NCI-H128 (cell line): Measurements from ENCODE around the gene MORF4L1.
"Not testable (repeated sequence)": the region's sequence is repeated elsewhere in the genome, so short reads cannot be mapped to it uniquely, and the experiment has no call there.

Experiments
- DNase-seq: peaks from one replicate; lab custom pipeline; 2025; ENCODE audit not compliant: unreplicated experiment; lab: John Stamatoyannopoulos, UW

Gene MORF4L1

DNA sequence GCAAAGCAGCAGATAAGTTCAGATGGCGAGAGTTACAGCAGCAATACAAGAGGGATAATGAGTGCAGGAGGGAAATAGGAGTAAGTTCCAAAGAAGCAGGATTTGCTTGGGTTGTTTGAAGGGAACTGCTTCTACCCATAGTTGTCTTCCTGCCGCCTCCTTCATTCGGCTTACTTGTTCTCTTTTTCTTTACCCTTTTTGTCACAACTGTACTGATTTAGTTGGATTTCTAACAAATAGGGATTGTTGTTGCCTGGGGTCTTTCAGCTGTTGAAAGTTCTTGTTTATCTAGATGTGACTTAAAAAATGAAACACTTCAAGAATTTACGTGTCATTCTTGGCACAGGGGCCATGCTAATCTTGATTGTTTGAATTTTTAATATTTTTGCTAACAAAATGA lies 25.9 kb downstream of the MORF4L1 start:
- no peak for DNase-seq

DNA sequence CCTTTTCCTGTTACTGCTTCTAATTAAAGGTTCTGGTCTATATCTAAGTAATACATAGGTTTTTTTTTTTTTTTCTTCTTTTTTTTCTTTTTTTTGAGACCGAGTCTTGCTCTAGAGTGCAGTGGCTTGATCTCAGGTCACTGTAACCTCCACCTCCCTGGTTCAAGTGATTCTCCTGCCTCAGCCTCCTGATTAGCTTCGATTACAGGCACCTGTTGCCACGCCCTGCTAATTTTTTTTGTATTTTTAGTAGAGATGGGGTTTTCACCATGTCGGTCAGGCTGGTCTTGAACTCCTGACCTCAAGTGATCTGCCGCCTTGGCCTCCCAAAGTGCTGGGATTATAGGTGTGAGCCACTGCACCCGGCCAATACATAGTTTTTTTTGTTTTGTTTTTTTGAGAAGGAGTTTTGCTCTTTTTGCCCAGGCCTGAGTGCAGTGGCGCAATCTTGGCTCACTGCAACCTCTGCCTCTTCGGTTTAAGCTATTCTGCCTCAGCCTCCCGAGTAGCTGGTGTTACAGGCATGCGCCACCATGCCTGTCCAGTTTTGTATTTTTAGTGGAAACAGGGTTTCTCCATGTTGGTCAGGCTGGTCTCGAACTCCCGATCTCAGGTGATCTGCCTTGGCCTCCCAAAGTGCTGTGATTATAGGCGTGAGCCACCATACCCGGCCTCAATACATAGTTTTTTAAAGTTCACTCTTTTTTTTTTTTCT lies 28.3 kb downstream of the MORF4L1 start:
- not testable (repeated sequence) for DNase-seq

DNA sequence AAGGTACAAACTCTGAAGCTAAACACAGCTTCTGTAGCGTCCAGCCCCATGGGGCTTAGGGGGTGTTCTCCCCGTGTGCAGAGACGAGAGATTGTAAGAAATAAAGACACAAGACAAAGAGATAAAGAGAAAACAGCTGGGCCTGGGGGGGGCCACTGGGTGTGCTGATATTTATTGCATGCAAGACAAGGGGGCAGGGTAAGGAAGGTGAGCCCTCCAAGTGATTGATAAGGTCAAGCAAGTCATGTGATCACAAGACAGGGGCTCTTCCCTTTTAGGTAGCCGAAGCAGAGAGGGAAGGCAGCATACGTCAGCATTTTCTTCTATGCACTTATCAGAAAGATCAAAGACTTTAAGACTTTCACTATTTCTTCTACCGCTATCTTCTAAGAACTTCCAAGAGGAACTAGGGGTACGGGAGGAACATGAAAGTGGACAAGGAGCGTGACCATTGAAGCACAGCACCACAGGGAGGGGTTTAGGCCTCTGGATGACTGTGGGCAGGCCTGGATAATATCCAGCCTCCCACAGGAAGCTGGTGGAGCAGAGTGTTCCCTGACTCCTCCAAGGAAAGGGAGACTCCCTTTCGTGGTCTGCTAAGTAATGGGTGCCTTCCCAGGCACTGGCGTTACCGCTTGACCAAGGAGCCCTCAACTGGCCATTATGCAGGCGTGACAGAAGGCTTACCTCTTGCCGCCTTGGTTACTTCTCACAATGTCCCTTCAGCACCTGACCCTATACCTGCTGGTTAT lies 29.8 kb downstream of the MORF4L1 start:
- DNase-seq, result not testable (repeated sequence)

DNA sequence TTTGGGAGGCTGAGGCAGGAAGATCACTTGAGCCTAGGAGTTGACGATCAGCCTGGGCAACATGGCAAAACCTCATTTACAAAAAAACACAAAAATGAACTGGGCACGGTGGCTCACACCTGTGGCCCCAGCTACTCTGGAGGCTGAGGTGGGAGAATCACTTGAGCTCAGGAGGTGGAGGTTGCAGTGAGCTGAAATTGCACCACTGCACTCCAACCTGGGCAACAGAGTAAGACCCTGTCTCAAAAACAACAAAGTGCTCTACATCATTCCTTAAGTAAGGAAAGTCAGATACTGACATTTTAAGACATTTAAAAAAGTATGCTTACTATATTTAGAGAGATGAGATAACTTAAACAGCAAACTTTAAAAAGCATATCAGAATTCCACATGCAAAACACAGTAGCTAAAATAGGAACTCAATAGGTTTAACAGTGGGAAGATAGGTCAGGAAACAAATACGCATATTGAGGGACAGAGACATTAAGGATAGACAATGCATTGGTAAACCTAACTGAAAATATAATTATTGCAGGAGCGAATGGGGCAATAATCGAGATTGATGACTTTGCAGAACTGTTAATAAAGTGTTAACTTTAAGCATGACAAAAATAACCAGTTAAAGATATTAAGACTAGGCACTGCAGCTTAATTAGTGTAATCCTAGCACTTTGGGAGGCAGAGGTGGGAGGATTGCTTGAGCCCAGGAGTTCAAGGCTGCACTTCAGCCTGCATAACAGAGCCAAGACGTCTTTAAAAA lies 32.1 kb downstream of the MORF4L1 start:
- no peak for DNase-seq

DNA sequence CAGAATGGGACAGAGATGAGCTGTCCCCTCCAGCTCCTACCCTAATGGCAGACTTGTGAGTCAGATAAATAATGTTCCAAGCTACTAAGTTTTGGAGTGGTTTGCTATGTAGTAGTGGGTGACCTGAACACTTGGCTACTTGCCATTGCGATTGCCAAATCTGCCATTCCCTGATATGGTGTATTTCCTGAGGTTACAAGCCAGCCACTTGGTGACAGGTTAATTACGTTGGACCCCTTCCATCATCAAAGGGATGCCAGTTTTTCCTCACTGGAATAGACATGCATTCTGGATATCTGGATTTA lies 33.6 kb downstream of the MORF4L1 start:
- DNase-seq, result no peak

DNA sequence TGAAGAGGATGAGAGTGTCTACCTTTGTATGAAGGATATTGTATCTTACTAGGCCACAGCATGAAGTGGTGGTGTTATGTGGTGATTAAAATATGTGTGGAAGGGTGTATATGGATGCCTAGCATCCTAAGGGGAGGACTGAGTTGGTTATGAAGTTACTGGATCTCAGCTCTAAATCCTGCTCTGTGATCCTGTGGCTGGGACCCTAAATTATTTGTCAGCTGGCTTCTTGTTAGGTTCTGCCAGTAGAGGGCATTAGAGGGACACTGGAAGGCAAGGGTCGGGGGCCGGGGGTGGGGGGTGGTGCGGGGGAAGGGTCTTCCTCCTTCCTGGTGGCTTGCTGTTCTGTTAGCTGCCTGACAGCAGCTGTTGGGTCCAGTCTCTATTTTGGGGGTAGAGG lies 34.9 kb downstream of the MORF4L1 start:
- DNase-seq, result no peak

DNA sequence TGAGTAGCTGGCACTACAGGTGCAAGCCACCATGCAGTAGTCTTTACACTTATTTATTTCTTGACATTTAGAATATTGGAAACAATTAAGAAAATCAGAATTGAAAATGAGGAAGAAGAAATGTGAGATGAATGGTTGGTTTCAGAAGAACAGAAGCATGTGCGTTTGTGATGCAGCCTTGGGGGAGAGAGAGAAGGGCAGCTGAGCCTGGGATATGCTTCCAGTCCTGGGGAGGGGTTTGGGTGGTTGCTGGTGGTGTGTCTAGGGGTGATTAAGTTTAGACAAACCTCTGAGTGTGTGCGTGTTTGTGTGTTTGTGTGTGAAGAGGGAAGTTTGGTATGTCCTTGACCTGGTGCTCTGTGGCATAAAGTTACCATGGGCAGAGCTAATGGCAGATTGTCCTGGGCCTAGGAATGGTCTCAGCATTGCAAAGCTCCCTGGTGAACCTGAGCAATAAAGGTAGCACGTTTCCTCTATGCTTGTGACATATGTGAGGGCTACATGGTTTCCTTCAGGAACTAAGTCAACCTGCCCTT lies 36.5 kb downstream of the MORF4L1 start:
- no peak for DNase-seq

DNA sequence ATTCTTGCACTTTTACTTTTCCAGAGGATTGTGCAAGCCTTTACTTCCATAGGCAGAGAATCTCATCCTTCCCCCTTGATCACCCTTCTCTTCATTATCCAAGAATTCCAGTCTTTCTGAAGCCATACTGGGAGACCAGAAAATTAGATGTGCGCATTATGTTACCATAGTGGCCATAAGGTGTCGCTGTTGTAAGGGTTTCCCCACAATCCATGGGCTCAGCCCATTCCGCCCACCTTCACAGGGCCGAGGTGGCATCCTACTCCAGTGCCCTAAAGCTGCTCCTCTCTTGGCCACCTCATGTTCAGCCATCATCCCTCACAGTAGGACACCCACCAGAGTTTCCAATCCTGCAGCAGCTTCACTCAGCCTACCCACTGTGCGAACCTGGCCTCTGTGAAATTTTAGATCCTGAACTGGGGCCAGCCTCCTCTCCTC lies 37.1 kb downstream of the MORF4L1 start:
- no peak for DNase-seq

DNA sequence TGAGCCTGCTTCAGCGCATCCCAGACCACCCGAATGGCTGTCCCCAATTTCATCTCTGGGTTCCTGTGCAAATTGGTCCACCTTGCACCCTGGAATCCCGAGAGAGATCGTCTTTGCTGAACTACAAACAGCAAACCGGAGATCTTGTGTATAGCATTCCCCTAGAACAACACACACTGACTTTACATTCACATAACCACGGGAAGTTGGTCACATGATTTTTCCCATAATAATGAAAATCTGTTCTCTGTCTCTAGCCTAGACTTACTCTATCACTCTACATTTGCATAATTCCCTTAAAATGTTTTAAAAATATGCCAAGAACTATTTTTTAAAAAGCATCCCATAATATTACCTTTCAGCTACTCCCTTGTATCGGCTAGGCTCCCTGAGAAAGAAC lies 37.6 kb downstream of the MORF4L1 start:
- no peak for DNase-seq

DNA sequence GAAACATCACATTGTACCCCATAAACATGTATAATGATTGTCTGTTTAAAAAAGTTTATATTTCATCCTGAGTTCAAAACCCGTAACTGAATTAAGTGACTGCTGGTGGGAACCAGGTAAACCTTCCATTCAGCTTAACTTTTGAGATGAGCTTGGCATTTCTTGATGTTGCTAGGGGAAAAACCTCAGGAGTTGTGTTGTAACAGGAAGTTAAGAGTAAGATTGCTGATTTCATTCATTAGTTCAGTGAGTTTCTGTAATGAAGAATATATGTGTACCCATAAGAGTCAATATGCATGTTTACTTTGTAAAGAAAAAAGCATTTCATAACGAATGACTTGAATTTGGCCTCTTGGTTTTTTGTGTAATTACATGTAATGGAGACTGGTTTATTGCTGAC lies 39.6 kb downstream of the MORF4L1 start:
- no peak for DNase-seq

DNA sequence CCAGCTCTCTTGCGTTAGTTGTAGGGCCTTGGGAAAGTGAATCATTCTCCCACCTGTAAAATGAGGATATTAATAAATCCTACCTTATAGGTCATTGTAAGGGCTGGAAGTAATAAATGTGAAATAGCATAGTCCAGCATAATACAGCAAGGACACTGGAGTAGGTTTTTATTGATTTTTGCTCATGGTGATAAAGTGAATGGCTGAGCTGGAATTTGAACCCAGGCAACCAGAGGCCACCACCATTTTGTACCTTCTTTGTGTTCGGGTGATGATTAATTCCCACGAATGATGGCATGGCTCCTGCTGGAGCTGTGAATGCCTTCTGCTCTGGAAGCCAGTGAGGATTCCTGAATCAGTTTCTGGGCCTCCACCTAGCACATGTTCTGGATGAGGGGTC lies 40.3 kb downstream of the MORF4L1 start:
- DNase-seq, result no peak

DNA sequence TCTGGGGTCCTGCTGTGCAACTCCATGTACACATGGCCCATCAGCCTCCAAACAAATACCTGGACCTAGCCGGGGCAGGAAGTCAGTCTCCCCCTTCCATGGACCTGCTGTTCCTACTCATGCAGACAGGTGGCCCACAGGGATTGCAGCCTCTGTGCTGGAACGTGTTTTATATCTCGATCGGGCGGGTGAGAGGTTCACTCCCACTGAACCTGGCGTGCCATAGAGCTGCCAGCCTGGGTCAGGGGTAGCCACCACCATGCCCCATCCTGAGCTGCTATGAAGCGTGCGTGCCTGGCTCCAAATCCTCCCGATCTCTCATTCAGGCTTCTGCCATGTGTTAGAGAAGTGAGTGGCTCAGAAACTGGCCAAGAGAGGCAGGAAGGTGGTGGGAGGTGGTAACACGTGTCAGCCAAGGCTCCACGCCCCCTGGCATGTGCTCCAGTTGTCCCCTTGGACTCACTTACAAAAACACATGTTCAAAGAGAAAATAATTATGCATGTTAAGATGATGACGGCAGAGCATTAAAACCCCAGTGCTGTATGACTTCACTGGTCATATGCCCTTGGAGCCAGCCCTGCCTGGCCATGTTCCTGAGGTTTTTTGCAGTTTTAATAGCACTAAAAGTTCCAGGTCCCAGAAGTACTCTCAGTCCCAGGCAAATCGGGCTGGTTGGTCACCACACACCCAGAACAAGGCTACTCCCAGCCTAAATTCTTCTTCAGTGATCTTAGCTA lies 41.5 kb downstream of the MORF4L1 start:
- no peak for DNase-seq

DNA sequence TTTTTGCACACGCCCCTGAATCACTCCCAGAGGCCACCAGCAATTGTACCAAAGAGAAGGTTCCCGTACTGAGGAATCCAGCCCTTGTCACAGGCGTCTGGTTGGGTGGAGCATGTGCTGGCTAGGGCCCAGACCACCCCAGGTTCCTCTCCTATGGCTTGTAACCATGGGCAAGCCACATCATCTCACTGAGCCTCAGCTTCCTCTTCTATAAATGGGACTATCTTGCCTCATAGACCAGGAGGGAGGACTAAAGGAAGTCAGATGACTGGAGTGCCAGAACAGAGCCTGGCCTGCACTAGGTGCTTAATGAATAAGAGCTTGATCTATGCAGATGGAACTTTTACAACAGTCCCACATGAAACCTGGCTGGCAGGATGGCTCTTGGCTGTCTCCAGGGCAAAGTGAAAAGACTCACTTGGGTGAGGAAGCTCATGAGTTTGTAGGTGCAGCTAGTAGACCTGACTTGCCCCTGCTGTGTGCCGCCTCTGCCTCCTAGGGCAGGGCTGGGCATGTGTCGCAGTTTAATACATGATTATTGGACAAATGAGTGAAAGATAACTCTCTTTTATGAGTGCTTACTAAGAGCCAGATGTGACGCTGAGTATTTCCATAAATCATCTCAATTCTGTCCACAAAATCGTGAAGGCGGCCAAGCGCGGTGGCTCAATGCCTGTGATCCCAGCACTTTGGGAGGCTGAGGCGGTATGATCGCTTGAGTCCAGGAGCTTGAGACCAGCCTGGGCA lies 42.8 kb downstream of the MORF4L1 start:
- DNase-seq, result no peak

DNA sequence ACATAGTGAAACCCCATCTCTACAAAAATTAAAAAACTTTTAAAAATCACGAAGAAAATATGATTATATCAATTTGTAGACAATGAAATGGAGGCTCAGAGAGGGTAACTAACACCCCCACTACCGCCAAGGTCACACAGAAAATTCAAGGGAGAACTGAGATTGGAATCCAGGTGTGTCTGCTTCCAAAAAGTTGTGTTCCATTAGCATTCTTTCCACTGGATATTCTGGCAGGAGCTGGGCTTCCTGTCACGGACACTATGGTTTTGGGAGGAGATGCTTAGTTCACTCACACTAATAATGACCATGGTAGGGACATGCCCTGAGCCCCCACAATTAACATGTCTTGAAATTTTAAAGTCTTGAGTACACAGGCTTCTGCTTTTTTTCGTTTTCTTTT lies 43.4 kb downstream of the MORF4L1 start:
- DNase-seq, result no peak

DNA sequence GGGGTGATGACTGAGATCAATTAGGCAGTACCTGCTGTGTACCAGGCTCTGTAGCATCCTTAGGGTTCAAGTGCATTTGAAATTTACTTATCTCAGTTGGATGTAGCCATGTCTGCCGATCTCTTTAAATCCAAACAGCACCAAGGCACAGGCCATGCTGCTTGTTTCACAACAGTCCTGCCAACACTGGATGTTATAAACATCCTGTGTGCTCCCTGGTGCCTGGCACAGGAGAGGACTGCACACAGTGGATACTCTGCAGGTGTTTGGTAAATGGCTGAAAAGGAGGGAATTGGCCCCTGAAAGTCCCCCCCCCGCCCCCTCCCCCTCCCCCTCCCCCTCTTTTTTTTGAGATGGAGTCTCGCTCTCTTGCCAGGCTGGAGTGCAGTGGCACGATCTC lies 45.2 kb downstream of the MORF4L1 start:
- DNase-seq, result no peak

DNA sequence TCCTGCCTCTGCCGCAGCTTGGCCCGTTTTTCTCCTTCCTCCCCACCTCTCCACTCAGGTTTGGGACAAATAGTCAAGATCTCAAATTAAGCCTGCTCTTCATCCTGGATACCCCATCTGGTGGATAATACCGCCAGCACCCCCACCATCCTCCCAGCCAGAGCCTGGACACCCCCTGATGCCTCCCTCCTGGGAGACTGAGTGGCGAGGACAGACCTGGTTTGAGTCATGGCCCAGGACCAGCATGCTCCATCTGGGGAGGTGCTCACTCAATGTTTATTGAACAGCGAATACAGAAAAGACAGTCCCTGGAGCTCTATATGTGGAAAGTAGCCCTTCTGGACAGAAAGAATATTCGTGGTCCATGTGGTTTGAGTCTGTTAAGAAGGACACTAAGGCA lies 48.8 kb downstream of the MORF4L1 start:
- no peak for DNase-seq

DNA sequence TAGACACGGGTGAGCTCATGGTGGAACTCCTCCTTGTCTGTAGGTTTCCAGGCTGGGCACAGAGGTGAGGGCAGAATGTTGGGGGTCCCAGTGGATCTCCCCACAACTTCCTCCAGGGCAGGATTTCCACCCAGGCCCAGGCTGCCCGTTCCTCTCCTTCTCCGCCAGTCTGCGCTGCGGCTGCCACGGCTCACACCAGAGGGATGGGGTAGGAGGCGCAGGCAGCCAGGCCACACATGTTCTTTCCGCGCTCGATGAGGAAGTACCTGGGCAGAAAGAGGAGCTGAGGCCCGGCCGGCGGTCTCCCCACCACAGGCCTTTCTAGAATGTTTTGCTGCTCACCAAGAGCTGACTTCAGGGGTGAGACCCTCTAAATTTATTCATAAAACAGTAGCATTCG lies 49.2 kb downstream of the MORF4L1 start:
- DNase-seq, result no peak

DNA sequence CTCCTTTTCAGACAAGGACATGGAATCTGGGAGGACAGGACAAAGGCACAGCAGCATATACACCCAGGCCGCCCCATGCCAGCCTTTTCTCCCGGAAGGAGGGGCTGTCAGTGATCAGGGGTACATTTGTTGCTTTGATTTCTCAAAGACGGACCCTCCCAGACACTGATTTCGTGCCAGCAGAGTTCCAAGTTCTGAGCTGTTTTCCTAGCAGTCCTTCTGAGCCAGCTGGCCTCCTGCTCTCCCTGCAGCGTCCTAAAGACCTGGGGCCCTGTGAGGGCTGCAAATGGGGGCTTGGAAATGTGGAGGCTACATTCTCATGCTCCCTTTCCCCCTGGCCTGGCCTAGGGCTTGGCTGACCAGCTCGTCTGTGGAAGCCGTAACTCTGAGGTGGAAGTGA lies 49.8 kb downstream of the MORF4L1 start:
- DNase-seq, result no peak

DNA sequence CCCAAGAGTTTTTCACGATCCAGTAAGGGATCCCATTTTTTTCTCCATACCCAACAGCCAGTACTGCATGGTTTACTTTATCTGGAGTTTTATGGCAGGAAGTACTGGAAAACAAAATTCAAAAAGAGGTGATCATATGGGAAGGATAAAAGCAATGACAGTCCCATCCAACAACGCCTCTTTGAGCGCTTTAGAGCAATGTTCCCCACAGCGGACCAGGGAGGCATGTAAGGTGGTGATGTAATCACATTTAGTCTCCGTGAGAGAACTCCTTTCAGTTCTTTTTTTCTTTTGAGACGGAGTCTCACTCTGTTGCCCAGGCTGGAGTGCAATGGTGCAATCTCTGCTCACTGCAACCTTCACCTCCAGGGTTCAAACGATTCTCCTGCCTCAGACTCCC lies 50.3 kb downstream of the MORF4L1 start:
- DNase-seq, result no peak
